ENCODE data around the gene HIVEP2.

The HIVEP2 gene

GRCh38 chr6:142887517-142887916 is 57.5 kb downstream of the HIVEP2 start:
- DNase-seq: no peak

GRCh38 chr6:142886431-142887170 is 58.4 kb downstream of the HIVEP2 start:
- DNase-seq: peak; percentile 5

- DNase-seq: no peak
Measured at GRCh38 chr6:142885182-142885867, 59.7 kb downstream of the HIVEP2 start.

GRCh38 chr6:142884214-142885035 is 60.6 kb downstream of the HIVEP2 start:
- no peak for DNase-seq

- DNase-seq: no peak
Measured at GRCh38 chr6:142883011-142883410, 62.0 kb downstream of the HIVEP2 start.

GRCh38 chr6:142881761-142882160 is 63.2 kb downstream of the HIVEP2 start:
- DNase-seq: no peak

- no peak for DNase-seq
Measured at GRCh38 chr6:142881290-142881689, 63.7 kb downstream of the HIVEP2 start.

GRCh38 chr6:142880201-142880600 is 64.8 kb downstream of the HIVEP2 start:
- no peak for DNase-seq

- no peak for DNase-seq
Measured at GRCh38 chr6:142879527-142879926, 65.4 kb downstream of the HIVEP2 start.

GRCh38 chr6:142879076-142879475 is 65.9 kb downstream of the HIVEP2 start:
- no peak for DNase-seq

GRCh38 chr6:142878407-142878806 is 66.6 kb downstream of the HIVEP2 start:
- no peak for DNase-seq

- no peak for DNase-seq
Measured at GRCh38 chr6:142874676-142875075, 70.3 kb downstream of the HIVEP2 start.

GRCh38 chr6:142872376-142872775 is 72.6 kb downstream of the HIVEP2 start:
- no peak for DNase-seq

GRCh38 chr6:142871910-142872331 is 73.1 kb downstream of the HIVEP2 start:
- no peak for DNase-seq

- no peak for DNase-seq
Measured at GRCh38 chr6:142870787-142871415, 74.1 kb downstream of the HIVEP2 start.

GRCh38 chr6:142868917-142869316 is 76.1 kb downstream of the HIVEP2 start:
- DNase-seq: no peak

- DNase-seq: no peak
Measured at GRCh38 chr6:142867988-142868812, 76.8 kb downstream of the HIVEP2 start.

GRCh38 chr6:142867355-142867801 is 77.6 kb downstream of the HIVEP2 start:
- DNase-seq: no peak

GRCh38 chr6:142863981-142864380 is 81.0 kb downstream of the HIVEP2 start:
- no peak for DNase-seq

- DNase-seq: peak; percentile 49
Measured at GRCh38 chr6:142861711-142862110, 83.3 kb downstream of the HIVEP2 start.

GRCh38 chr6:142860498-142860897 is 84.5 kb downstream of the HIVEP2 start:
- DNase-seq: no peak

Measured in NCI-H1105 treated with DMSO at 0.1 percent for 48 hours (cell line).